Measurements from ENCODE around the gene PARD6G.

DNA sequence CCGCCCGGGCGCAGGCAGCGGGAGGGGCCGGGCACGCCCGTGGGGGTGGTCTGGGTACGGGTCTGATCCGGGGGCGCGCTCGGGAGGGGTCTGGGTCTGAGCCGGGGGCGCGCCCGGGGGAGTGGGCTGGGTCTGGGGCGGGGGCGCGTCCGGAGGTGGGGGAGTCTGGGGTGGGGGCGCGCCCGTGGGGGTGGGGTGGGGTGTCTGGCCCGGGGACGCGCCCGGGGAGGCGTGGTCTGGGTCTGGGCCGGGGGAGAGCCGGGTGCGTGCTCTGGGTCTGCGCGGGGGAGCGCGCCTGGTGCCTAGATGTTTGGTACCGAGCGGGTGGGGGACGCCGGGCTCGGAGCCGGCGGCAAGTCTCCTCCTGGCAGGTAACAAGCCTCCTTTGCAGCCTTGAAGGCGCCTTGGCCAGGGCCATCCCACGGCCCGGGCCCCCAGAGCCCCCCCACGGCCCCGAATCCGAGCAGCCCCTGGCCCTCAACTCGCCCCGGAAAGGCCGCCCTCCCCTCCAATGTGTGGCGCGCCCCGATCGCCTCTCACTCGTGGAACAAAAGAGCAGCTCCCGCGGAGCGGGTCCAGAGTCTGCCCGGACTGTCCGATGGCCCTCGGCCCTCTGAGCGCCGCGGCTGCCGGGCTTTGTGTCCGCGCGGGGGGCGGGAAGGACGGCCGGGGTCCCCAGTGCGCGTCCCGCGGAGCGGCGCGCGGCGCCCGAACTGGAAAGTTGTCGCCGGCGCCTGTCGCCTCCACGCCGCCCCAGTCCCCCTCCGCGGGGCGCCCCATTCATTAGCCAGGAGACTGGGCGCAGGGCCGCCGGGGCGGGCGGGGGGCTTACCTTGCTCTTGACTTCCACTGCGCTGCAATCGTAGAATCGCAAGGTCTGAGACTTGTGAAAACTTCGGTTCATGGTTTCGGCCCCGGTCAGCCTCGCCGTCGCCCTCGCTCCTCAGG, 595 bp downstream of the PARD6G start:
- TF ChIP-seq ZNF24 (IDR thresholded peaks at IDR 0.05) (no peak), SUZ12 (IDR thresholded peaks at IDR 0.05; ENCODE audit: unreplicated experiment) (no peak), POLR2A (IDR thresholded peaks at IDR 0.05; ENCODE audit: low read depth, low read length) (no peak), RELA (IDR thresholded peaks at IDR 0.05; ENCODE audit: borderline replicate concordance, partially characterized antibody) (no peak), NR2C1 (IDR thresholded peaks at IDR 0.05) (no peak)
- TF ChIP-seq, protein P1, sequence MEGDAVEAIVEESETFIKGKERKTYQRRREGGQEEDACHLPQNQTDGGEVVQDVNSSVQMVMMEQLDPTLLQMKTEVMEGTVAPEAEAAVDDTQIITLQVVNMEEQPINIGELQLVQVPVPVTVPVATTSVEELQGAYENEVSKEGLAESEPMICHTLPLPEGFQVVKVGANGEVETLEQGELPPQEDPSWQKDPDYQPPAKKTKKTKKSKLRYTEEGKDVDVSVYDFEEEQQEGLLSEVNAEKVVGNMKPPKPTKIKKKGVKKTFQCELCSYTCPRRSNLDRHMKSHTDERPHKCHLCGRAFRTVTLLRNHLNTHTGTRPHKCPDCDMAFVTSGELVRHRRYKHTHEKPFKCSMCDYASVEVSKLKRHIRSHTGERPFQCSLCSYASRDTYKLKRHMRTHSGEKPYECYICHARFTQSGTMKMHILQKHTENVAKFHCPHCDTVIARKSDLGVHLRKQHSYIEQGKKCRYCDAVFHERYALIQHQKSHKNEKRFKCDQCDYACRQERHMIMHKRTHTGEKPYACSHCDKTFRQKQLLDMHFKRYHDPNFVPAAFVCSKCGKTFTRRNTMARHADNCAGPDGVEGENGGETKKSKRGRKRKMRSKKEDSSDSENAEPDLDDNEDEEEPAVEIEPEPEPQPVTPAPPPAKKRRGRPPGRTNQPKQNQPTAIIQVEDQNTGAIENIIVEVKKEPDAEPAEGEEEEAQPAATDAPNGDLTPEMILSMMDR (IDR thresholded peaks at IDR 0.05 in 2 of 3, conservative IDR thresholded peaks at IDR 0.05 in 1 of 3; ENCODE audit: control insufficient read depth in 2 of 3, extremely low read depth in 1 of 3, insufficient read depth in 1 of 3, low read depth in 3 of 3, low read length in 3 of 3), result no peak

All from GM12878 (cell line).